Activated T-cell treated with anti-CD3 and anti-CD28 coated beads for 1 hour (primary cell): ENCODE results near the gene MROH8.
"Not testable (repeated sequence)": the region's sequence is repeated elsewhere in the genome, so short reads cannot be mapped to it uniquely, and the experiment has no call there.

ENCODE experiments used
- DNase-seq: peaks from one replicate; pipeline ENCODE4 v3.0.0-alpha.2; 2020; ENCODE audit warnings: low read depth

MROH8 gene

DNA sequence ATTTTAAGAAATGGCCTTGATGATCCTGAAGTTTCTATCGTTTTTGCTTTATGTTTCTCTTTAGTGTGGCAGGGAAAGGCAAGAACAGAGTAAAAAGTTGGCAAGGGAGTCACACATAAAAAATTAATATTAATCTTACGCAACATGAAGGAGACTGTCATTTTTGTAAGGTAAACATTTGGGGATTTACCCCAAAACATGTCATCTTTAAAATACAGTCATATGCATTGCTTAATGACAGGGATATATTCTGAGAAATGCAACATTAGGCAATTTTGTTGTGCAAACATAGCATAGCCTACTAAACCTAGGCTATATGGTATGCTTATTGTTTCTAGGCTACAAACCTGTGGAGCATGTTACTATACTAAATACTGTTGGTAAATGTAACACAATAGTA is 88.9 kb downstream of the MROH8 start:
- no peak for DNase-seq

DNA sequence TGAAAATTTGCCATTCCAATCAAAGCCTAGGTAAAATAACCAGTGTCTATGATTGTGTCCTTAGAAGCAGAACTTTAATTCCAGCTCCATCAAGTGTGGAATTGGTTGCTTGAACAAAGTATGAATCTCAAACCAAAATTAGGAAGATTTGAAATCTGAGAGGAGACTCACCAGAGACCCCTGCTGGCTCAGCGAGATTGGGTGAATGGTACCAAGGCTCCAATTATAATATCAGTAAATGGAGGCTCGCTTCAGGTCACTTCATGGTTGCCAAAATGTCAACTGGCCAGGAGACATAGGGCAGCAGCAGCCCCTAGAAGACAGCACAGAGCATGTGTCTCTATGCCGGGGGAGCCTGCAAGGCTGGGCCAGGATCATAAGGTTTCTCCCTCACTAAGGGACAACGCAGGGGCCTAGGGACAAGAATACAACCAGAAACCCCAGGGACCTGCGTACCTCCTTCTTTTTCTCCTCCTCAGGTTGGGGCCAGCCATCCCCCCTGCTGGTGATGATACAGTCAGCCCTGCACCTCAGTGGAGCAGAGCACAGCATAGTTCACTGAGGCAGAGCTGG is 97.5 kb downstream of the MROH8 start:
- peak; percentile 43 for DNase-seq

DNA sequence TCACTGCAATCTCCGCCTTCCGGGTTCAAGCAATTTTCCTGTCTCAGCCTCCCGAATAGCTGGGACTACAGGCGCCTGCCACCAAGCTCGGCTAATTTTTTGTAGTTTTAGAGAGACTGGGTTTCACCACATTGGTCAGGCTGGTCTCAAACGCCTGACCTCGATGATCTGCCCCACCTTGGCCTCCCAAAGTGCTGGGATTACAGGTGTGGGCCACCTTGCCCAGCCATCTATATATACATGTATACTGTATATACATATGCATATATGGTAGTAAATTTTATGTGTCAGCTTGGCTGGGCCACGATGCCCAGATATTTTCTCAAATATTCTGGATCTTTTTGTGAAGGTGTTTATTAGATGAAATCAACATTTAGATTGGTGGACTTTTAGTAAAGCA is 102.3 kb downstream of the MROH8 start:
- no peak for DNase-seq

DNA sequence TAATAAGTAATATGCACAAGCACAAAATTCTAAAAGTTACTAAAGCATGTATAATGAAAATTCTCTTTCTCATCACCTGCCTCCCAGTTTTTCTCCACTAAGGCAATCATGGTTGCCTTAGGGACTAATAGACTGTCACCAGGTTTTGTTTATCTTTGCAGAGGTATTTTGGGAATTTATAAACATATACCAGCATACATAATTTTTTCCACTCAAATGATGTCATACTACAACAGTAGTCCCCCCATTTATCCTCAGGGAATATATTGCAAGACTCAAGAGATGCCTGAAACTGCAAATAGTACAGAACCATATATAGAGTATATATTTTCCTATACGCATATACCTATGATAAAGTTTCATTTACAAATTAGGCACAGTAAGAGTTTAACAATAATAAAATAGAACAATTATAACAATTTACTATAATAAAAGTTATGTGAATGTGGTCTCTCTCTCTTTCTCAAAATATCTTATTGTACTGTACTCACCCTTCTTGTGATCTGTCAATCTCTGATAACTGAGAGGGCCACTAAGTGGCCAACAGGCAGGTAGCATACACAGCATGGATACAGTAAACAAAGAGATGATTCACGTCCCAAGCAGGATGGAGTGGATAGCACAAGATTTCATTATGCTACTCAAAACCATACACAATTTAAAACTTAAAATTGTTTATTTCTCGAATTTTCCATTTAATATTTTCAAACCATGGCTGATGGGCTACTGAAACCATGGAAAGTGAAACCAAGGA is 103.2 kb downstream of the MROH8 start:
- DNase-seq, result no peak

DNA sequence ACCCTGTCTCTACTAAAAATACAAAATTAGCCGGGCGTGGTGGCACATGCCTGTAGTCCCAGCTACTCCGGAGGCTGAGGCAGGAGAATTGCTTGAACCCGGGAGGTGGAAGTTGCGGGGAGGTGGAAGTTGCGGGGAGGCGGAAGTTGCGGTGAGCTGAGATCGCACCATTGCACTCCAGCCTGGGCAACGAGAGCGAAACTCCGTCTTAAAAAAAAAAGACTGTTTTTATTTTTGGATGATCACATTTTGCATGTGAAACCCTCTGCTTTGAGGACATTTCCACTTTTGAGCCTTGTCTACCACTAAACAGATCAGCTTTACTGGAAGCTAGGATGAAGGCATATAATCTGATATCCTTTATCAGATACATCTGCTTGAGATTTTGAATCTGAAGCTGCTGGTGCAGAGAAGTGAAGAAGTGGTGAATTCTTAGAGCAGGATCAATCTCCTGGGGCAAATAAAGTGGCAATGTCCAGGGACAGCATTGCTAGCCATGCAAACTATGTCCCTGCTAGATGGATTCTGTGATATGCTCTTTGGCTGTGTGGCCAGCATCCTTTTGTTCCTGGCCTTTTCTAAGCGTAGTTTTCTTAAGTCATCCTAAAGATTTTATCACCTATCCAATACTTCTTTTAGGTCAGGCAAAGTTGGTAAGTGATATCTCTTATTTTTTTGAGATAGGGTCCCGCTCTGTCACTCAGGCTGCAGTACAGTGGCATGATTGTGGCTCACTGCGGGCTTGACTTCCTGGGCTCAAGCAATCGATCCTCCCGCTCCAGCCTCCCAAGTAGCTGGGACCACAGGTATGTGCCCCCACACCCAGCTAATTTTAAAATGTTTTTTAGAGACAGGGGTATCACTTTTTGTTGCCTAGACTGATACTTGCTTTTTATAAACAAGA is 106.8 kb downstream of the MROH8 start:
- DNase-seq, result no peak

DNA sequence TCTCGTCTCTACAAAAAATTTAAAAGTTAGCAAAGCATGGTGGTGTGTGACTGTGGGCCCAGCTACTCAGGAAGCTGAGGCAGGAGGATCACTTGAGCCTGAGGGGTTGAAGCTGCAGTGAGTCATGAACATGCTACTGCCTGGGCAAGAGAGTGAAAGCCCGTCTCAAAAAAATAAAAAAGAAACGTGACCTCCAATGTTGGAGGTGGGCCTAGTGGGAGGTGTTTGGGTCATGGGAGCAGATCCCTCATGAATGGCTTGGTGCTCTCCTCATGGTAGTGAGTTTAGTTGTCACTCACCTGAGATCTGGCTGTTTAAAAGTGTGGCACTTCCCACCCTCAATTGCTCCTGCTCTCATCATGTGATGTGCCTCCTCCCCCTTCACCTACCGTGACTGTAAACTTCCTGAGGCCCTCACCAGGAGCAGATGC is 107.9 kb downstream of the MROH8 start:
- DNase-seq, result peak; percentile 11

DNA sequence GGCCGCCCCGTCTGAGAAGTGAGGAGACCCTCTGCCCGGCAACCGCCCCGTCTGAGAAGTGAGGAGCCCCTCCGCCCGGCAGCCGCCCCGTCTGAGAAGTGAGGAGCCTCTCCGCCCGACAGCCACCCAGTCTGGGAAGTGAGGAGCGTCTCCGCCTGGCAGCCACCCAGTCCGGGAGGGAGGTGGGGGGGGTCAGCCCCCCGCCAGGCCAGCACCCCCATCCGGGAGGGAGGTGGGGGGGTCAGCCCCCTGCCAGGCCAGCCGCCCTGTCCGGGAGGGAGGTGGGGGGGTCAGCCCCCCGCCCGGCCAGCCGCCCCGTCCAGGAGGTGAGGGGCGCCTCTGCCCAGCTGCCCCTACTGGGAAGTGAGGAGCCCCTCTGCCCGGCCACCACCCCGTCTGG is 109.8 kb downstream of the MROH8 start:
- not testable (repeated sequence) for DNase-seq

DNA sequence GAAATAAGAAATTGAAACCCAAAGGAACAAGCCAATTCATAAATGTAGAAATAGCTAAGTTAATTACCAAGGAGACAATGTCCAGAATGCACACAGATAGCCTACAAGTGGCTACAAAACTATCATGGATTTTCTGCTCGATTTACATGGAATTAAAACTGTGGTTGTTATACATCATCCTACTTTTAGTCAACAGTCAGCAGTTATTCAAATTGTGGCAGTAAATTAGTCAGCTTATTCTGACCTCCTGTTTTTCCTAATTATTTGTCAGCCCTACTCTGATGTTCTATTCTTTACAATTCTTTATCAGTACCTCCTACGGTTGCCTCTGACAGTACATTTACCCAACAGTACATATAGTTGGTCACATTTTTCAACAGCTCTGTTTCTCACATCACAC is 113.2 kb downstream of the MROH8 start:
- DNase-seq, result no peak

DNA sequence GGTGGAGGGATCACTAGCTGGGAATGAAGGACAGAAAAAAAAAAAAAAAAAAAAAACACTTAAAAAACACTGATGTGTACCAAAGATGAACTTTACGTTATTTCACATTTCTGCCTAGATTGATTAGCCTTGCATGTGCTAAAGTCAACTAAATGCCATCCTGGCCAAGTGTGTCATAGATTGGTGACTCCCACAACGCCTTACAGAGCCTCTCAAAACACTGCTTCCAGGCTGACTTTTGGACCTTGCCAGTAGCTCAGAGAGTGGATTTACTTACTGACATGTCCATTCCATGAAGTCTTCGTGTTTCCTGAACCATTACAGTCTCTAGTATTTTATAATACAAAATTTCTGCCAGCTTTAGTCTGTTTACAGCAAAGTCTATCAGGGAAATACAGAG is 124.1 kb downstream of the MROH8 start:
- no peak for DNase-seq

DNA sequence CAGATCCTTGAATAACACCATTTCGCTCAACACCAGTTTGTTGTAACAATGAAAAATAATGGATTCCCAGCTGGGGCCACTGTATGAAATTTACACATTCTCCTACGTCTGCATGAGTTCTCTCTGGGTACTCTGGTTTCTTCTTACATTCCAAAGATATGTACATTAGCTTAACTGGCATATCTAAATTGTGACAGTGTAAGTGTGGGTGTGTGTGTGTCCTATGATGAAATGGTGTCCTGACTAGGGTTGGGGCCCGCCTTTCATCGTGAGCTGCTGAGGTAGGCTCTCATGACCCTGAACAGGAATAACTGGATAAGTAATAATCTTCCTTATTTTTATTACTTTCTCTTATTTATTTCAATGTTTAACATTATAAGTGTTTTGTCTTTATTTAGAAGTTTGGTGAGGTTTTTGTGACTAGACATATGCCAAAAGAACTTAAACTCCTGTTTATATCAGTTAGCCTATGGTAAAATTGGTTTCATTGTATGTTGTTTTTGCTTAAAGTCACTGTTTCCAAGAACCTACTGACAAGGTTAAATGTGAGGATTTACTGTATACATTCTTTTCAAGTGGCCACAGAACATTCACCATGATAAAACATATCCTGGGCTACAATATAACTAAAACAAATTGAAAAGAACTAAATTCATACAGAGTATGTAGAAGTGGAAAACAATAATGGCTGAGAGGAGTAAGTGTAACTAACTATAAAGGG is 126.0 kb downstream of the MROH8 start:
- no peak for DNase-seq
